ENCODE data around the gene RPS6KA3. TPM values are rescaled to one million over a fixed set of nuclear protein-coding genes. Genes with fewer than 3 reads are reported as not detected.

The RPS6KA3 gene
- total and polyA plus RNA-seq, 10 donors, result 8.4 to 85.9 (median 60.4) TPM

DNA sequence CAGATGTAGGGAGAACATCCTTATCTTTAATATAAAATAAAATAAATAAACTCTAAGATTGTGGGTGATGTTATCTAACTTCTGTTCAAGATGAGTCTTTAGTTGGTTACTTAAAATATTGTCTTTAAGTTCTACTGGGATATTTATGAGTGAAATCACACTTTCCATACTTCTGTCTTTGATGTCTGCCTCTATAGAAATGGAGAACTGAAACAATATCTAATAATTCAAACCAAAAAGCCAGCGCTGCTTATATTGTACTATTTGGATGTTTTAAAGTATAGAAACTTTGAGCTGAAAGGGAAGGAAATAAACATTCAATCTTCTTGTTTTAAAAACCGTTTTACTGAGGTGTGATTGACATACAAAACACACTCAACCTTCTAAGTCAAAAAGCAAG, 44.8 kb upstream of the RPS6KA3 start:
- Histone ChIP-seq H3K9me3 (no peaks in the 10 kb centered on the region), H3K36me3 (no peaks in the 10 kb centered on the region), H3K27me3 (replicated peaks in 1 of 7) (peaks cover 0 to 6% (median 0%) of the 10 kb centered on the region in 7 donors), H3K27ac (no peak overlapping the region), H3K4me3 (no peak overlapping the region), H3K4me1 (peaks cover 0 to 19% (median 0%) of the 10 kb centered on the region in 6 donors)
- WGBS, 5 donors, result 28 to 49% (median 41%) methylated on average over 2 of the region's 2 CpGs
- intact Hi-C loops (cut with DNase I; ENCODE audit: low total_unique reads), result no loop called here
- TF ChIP-seq POLR2A (IDR thresholded peaks at IDR 0.05), result no peak
- no peak for TF ChIP-seq POLR2AphosphoS5 (IDR thresholded peaks at IDR 0.05)
- TF ChIP-seq, protein P1, sequence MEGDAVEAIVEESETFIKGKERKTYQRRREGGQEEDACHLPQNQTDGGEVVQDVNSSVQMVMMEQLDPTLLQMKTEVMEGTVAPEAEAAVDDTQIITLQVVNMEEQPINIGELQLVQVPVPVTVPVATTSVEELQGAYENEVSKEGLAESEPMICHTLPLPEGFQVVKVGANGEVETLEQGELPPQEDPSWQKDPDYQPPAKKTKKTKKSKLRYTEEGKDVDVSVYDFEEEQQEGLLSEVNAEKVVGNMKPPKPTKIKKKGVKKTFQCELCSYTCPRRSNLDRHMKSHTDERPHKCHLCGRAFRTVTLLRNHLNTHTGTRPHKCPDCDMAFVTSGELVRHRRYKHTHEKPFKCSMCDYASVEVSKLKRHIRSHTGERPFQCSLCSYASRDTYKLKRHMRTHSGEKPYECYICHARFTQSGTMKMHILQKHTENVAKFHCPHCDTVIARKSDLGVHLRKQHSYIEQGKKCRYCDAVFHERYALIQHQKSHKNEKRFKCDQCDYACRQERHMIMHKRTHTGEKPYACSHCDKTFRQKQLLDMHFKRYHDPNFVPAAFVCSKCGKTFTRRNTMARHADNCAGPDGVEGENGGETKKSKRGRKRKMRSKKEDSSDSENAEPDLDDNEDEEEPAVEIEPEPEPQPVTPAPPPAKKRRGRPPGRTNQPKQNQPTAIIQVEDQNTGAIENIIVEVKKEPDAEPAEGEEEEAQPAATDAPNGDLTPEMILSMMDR (IDR thresholded peaks at IDR 0.05 in 8 of 11, conservative IDR thresholded peaks at IDR 0.05 in 3 of 11), result no peak
- no peak for DNase-seq

DNA sequence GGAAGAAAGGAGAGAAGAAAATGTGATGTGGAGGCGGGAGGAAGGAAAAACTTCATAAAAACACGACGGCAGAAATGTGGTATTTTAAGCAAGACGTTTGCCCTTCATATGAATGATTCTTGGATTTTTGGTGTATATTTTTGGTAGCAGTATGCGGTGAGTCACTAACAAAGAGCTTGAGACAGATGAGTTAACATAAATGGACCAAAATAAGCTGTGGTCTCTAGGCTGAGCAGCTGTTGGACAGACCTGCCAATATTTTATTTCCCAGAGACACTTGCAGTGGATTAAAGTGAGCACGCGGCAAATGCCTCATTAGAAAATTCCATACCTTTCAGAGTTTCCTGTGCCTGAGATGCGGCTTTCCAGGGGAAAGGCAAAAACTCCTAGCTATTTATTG, 43.1 kb upstream of the RPS6KA3 start:
- H3K4me3 ChIP-seq, result no peak overlapping the region
- TF ChIP-seq POLR2AphosphoS5 (IDR thresholded peaks at IDR 0.05) (no peak), POLR2A (IDR thresholded peaks at IDR 0.05) (no peak)
- TF ChIP-seq, protein P1 (IDR thresholded peaks at IDR 0.05 in 8 of 11, conservative IDR thresholded peaks at IDR 0.05 in 3 of 11), result no peak
- peaks cover 0 to 7% (median 0%) of the 10 kb centered on the region in 7 donors for H3K27me3 ChIP-seq (replicated peaks in 1 of 7)
- intact Hi-C loops (cut with DNase I; ENCODE audit: low total_unique reads), result no loop called here
- 65 to 80% (median 74%) methylated on average over 8 of the region's 8 CpGs for WGBS, 5 donors
- H3K27ac ChIP-seq, result no peak overlapping the region
- H3K4me1 ChIP-seq, result peaks cover 0 to 12% (median 0%) of the 10 kb centered on the region in 6 donors
- H3K9me3 ChIP-seq, result no peaks in the 10 kb centered on the region
- H3K36me3 ChIP-seq, result no peaks in the 10 kb centered on the region
- no peak for DNase-seq

DNA sequence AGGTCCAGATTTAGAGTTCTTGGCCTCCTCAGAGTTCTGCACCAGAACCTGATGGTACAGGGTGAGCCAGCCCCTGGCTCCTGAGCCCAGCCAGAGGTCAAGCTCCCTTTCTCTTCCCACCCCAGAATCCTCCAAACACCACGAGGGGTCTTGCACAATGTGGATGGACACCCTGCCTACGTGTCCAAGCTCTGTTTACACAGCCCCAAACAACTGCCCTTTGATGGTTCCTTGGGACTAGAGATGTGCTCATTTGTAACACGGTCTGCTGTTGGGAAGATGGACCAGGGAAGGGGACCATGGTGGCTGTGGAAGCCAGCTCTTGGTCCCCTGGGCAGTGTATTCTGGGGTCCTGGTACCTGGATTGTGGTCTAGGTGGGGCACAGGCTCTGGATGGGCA, 40.0 kb upstream of the RPS6KA3 start:
- Histone ChIP-seq H3K4me3 (no peak overlapping the region), H3K36me3 (no peaks in the 10 kb centered on the region), H3K9me3 (no peaks in the 10 kb centered on the region), H3K27ac (no peak overlapping the region), H3K4me1 (no peaks in the 10 kb centered on the region), H3K27me3 (replicated peaks in 1 of 7) (peaks cover 0 to 7% (median 0%) of the 10 kb centered on the region in 7 donors)
- intact Hi-C loops (cut with DNase I; ENCODE audit: low total_unique reads), result no loop called here
- TF ChIP-seq POLR2AphosphoS5 (IDR thresholded peaks at IDR 0.05) (no peak), POLR2A (IDR thresholded peaks at IDR 0.05) (no peak)
- TF ChIP-seq, protein P1 (IDR thresholded peaks at IDR 0.05 in 8 of 11, conservative IDR thresholded peaks at IDR 0.05 in 3 of 11), result no peak
- 45 to 97% (median 68%) methylated on average over 3 of the region's 3 CpGs; no CpG with 5 or more reads in 1 of the 5 donors for WGBS, 5 donors
- no peak for DNase-seq

DNA sequence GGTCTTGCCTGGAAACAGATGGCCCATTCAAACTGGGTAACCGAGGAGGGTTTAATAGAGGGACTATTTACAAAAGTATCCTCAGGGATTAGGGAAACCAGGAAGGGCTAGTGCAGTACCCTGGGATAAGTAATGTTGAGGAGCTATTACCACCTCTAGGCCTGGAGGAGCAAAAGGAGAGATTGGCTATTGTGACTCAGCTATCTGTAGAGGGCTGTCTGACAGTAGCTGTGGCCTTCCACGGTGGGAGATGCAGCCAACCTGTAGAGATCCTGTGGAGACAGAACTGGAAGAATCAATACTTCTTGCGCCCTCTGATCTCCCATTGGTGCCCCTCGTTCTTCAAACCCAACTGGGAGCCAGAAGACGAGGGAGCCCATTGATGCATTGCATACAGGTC, 34.1 kb upstream of the RPS6KA3 start:
- WGBS, 5 donors, result 82 to 100% (median 94%) methylated on average over 5 of the region's 5 CpGs
- no peak for DNase-seq
- no peak for TF ChIP-seq POLR2AphosphoS5 (IDR thresholded peaks at IDR 0.05)
- no peak for TF ChIP-seq POLR2A (IDR thresholded peaks at IDR 0.05)
- TF ChIP-seq, protein P1 (IDR thresholded peaks at IDR 0.05 in 8 of 11, conservative IDR thresholded peaks at IDR 0.05 in 3 of 11), result no peak
- Histone ChIP-seq H3K4me1 (no peaks in the 10 kb centered on the region), H3K4me3 (no peak overlapping the region), H3K9me3 (peaks cover 0 to under 1% (median 0%) of the 10 kb centered on the region in 8 donors), H3K27ac (no peak overlapping the region), H3K36me3 (no peaks in the 10 kb centered on the region), H3K27me3 (replicated peaks in 1 of 7) (peaks cover 0 to 4% (median 0%) of the 10 kb centered on the region in 7 donors)
- intact Hi-C loops (cut with DNase I; ENCODE audit: low total_unique reads), result no loop called here

All from spleen (tissue), 11 donors.